Measurements from ENCODE around the gene ZNF446.

DNA sequence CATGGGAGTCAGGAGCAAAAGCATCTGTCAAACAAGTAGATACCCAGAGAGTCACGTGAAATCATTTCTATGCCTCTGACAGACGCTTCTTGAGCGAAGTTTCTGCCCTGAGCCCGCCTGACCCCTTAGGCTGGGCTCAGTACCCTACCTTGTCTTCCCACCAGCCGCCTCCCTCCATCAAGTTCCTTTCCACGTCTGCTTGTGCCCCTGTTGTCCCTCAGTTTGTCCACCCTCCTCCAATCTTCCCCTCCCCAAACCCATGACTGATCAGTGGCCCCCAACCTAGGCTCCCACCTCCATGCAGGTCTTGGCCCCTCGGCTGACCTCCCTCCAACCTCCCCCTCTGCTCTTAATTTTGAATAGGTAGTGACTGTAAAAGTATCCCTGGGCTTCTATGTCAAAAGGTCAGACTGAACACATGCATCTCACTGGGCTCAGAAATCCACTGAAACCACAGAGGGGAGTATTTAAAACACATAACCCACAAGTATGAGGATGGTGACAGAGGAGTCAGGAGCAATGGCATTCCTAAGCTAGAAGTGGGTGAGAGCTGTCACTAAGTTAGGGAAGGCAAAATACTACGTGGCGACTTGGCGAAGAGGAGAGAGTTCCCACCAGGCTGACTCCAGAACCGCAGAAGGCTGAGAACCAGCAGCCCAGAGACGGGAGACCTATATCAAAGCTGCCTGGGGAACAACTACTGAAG, 1.7 kb upstream of the ZNF446 start:
- TF ChIP-seq, protein P1, sequence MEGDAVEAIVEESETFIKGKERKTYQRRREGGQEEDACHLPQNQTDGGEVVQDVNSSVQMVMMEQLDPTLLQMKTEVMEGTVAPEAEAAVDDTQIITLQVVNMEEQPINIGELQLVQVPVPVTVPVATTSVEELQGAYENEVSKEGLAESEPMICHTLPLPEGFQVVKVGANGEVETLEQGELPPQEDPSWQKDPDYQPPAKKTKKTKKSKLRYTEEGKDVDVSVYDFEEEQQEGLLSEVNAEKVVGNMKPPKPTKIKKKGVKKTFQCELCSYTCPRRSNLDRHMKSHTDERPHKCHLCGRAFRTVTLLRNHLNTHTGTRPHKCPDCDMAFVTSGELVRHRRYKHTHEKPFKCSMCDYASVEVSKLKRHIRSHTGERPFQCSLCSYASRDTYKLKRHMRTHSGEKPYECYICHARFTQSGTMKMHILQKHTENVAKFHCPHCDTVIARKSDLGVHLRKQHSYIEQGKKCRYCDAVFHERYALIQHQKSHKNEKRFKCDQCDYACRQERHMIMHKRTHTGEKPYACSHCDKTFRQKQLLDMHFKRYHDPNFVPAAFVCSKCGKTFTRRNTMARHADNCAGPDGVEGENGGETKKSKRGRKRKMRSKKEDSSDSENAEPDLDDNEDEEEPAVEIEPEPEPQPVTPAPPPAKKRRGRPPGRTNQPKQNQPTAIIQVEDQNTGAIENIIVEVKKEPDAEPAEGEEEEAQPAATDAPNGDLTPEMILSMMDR (IDR thresholded peaks at IDR 0.05; ENCODE audit: insufficient read depth, low read depth, low read length) = no peak
- no peak for TF ChIP-seq EZH2 (IDR thresholded peaks at IDR 0.05; ENCODE audit: insufficient read depth, low read length)

Data from astrocyte (in vitro differentiated cells and primary cell).